K562 (cell line): Measurements from ENCODE around the gene SLC16A12. TPM values are rescaled to one million over a fixed set of nuclear protein-coding genes. Genes with fewer than 3 reads are reported as not detected.

Experiments
- ARID3B ChIP-seq: fragments of 250-450 bp; sonication (Bioruptor Pico); IDR thresholded peaks from 2 replicates; pipeline ENCODE4 v1.4.0; 2020; ENCODE audit warnings: borderline replicate concordance
- GATA2 ChIP-seq: sonication (generic); formaldehyde crosslinking; IDR thresholded peaks from 2 replicates; pipeline ENCODE4 v1.4.0; 2020; ENCODE audit warnings: mild to moderate bottlenecking, missing genetic modification reagents
- JUND ChIP-seq, 2 experiments: IDR thresholded peaks; 2 replicates in 1 of 2; 3 replicates in 1 of 2; pipeline ENCODE4 v1.6.1; 2011; ENCODE audit warnings: borderline replicate concordance in 2 of 2, low read depth in 2 of 2, low read length in 2 of 2, improper control_type of control experiment in 1 of 2, missing biosample characterization in 1 of 2, missing genetic modification characterization in 1 of 2, missing genetic modification reagents in 1 of 2
- MGA ChIP-seq: fragments of 450-650 bp; IDR thresholded peaks from 2 replicates; pipeline ENCODE4 v1.6.1; 2016; ENCODE audit warnings: mild to moderate bottlenecking, moderate library complexity
- POLR2G ChIP-seq: fragments of 200-400 bp; formaldehyde crosslinking; IDR thresholded peaks from 2 replicates; pipeline ENCODE4 v1.6.1; 2017; ENCODE audit warnings: low read depth, mild to moderate bottlenecking, antibody characterized with exemption, low read length, moderate library complexity
- STAT5B ChIP-seq: fragments of 250-450 bp; sonication (Bioruptor Pico); IDR thresholded peaks from 2 replicates; pipeline ENCODE4 v1.8.0; 2021; ENCODE audit warnings: mild to moderate bottlenecking, inconsistent platforms
- ZNF197 ChIP-seq: fragments of 200-800 bp; sonication (Bioruptor generic); IDR thresholded peaks from 2 replicates; pipeline ENCODE4 v1.6.1; 2016; ENCODE audit warnings: low read depth, missing genetic modification characterization, missing compliant biosample characterization
- ZNF511 ChIP-seq: sonication (generic); formaldehyde crosslinking; IDR thresholded peaks from 2 replicates; pipeline ENCODE4 v1.8.0; 2022; ENCODE audit warnings: mild to moderate bottlenecking, missing genetic modification reagents
- polyA plus RNA-seq, 8 experiments: library from polyadenylated mRNA; depleted of rRNA in 4 of 8; stranded (reverse) in 5 of 8; unstranded in 3 of 8; fragments of >200 nt; fragmentation: Nextera tagmentation in 2 of 8; fragmentation: Illumina TruSeq in 1 of 8; extraction: Ambion mirVana in 2 of 8; extraction: Trizol in 1 of 8; gene quantifications; 2 replicates each; pipeline versions ENCODE4 v1.2.1 to v1.2.3, GENCODE V29; 2011 to 2014; ENCODE audit warnings: inconsistent platforms in 1 of 8, missing spikeins in 1 of 8
- total RNA-seq, 7 experiments: library from RNA; depleted of rRNA in 6 of 7; stranded (reverse); fragments of >200 nt in 6 of 7; fragmentation: Illumina TruSeq in 2 of 7; extraction: Trizol in 2 of 7; gene quantifications; 2 replicates each; pipeline versions ENCODE4 v1.2.1 to v1.2.3, GENCODE V29; 2011 to 2021; ENCODE audit warnings: low replicate concordance in 1 of 7

Gene SLC16A12
- total and polyA plus RNA-seq, 9 of the 15 experiments (the other 6 are each of a cell fraction or from before 2014, with no cell fraction given) = not detected

DNA sequence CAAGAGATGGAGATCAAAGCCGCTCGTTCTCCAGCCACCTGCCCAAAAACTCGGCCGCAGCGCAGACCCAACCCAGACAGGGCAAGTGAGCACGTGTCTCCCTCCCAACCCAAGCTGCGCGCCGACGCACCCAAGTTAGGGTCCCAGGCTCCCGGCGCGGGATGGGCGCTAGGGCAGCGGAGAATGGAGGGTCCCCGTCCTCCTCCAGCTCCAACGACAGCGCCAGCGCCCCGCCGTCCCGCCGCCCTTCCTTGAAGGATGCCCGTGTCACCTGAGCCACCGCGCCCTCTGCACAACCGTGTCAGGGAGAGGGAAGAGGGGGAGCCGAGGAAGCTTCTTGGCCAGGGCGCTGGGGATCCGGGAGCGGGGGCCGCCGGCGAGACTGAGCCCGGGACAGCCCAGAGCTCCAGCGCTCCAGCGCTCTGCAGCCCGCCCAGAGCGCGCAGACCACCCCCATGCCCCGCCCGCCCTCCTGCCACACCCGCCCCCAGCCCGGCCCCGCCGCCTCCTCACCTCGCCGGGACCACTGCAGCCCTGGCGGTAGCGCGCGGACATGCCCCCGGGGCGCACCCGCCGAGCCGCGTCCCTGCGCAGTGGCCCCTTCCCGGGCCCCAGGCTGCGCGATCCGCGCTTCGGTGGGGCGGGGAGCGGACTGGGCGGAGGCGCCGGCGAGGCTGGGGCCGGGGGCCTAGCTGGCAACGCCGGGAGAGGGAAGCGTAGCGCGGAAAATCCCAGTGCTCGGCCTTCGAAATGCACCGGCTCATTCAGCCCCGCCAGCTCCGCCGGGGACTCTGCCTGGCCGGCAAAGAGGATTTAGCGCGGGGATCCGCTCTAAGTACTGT lies at the start of gene SLC16A12 (continued):
- no peak for TF ChIP-seq MGA
- TF ChIP-seq ZNF511 (CRISPR knock-in tag) = no peak
- no peak for TF ChIP-seq JUND (IDR thresholded peaks at IDR 0.05; ENCODE audit: borderline replicate concordance, low read depth, low read length)
- TF ChIP-seq JUND (tag; IDR thresholded peaks at IDR 0.05; ENCODE audit: borderline replicate concordance, low read depth, low read length) = no peak
- TF ChIP-seq ARID3B (CRISPR knock-in tag) = no peak
- no peak for TF ChIP-seq STAT5B
- TF ChIP-seq GATA2 = no peak
- no peak for TF ChIP-seq POLR2G
- no peak for TF ChIP-seq ZNF197 (CRISPR knock-in tag)
